G401 (cell line): ENCODE measurements around the gene NUFIP1. TPM values are rescaled to one million over a fixed set of nuclear protein-coding genes. Genes with fewer than 3 reads are reported as not detected.
"Not testable (repeated sequence)": the region's sequence is repeated elsewhere in the genome, so short reads cannot be mapped to it uniquely, and the experiment has no call there.

ENCODE experiments used
- DNase-seq: peaks from one replicate; pipeline ENCODE4 v3.0.0-alpha.2; 2015; ENCODE audit warnings: low spot score
- in situ Hi-C: cut with HindIII; loops from 2 replicates; pipeline ENCODE4 v1.10.0; 2016; ENCODE audit warnings: low sequenced_read_pairs, mixed read lengths
- total RNA-seq: library from RNA; depleted of rRNA; stranded (reverse); fragments of >200 nt; shearing (Covaris generic); gene quantifications from 2 replicates; pipeline ENCODE4 v1.2.3, GENCODE V29; 2014

The NUFIP1 gene
- total RNA-seq, 1 experiment from 2014 or later: 10.1 TPM

DNA sequence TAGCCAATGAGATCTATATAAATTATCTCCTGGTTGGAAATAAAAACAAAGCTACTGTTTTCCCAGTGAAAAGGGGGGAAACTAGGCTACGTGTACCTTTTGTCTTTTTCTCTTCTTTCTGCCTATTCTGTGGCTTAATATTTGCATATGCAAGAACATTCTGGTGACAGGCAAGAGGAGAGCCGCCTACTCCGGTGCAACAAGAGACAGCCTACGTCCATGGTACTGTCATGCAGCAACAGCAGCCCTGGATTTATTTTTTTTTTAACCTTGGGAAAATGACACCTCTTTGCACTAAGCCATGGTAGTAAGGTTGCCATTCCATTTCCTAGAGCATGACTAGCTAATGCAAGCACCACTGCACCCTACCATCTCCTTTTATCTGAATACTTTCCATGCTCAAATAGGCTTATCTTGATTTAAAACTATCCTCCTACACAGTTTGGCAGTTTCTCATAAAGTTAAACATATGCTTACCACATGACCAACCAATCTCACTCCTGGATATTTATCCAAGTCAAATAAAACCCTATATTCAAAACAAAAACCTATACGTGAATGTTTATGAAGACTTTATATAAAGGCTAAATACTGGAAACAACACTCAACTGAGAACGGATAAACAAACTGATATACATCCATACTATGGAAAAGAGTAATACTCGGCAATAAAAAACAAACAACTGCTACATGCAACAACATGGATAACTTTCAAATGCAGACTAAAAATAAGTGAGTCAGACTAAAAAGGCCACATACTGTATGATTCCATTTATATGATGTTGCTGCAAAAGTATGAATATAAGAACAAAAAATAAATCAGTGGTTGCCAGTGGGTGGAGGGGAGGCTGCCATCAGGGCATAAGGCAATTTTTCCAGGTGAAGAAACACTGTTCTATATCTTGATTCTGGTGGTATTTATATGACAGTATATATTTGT lies 17.3 kb downstream of the NUFIP1 start:
- in situ Hi-C loops: no loop called here
- no peak for DNase-seq

DNA sequence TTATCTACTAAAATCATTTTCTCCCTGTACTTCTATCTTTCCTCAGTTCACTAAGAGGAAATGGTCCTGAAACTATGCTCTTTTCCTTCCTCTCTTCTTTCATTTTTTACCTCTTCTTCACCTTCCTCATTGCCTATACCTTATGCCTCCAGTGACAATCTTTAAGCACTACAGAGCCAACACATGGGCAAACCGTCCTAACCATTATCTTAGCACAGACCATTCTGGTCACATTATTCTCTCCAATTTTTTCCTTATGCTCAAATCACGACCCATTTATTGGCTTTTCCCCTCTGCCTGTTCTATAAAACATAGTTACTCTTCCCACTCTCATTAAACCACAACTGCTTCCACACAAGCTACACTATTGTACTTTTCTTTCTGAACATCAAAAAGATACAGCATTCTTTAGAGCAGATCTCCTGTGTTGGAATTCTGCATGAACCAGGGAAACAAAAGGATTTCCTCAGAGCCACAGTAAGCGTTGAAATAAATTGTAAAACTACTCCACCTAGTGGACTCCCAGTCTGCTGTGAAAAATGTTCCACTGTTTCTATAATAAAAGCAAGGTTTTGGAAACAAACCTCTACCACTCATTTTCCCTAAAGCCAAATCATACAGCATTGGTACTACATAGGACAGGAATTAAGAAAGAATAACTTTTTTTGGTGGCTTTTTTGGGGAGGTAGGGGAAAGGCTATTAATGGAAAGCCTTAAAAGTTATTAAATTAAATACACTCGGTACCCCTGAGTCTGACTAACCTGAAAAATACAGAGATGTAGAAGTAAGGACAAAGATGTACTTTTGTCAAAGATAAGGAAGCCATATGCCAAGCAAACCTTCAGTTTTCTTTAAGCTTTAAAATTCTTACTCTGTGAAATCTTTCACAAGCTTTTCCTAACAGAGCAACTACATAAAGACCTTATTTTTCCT lies 19.5 kb downstream of the NUFIP1 start:
- in situ Hi-C loops: no loop called here
- peak; percentile 81 for DNase-seq

GRCh38 chr13:44968434-44968815 lies 20.8 kb downstream of the NUFIP1 start:
- in situ Hi-C loops: no loop called here

GRCh38 chr13:44967704-44968433 lies 21.4 kb downstream of the NUFIP1 start:
- in situ Hi-C loops: no loop called here

More at GRCh38 chr13:44968434-44968815, 20.8 kb downstream of the NUFIP1 start:
- DNase-seq: no peak

DNA sequence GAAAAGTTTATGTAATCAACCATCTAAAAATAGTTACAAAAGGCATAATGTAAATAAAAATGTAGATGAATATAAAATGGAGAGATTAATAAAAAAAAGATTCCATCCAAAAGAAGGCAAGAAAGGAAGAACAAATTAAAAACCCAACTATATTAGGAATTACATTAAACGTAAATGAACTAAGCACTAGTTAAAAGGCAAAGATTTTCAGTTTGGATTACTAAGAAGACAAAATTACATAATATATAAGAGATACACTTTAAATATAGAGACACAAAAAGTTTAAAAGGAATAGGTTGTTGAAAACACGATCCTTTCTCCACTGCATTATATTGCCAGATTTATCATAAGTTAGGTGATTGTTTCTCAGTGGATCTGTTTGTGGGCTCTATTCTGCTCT lies 27.3 kb downstream of the NUFIP1 start:
- no peak for DNase-seq
- in situ Hi-C loops: no loop called here

More at GRCh38 chr13:44967704-44968433, 21.4 kb downstream of the NUFIP1 start:
- no peak for DNase-seq

DNA sequence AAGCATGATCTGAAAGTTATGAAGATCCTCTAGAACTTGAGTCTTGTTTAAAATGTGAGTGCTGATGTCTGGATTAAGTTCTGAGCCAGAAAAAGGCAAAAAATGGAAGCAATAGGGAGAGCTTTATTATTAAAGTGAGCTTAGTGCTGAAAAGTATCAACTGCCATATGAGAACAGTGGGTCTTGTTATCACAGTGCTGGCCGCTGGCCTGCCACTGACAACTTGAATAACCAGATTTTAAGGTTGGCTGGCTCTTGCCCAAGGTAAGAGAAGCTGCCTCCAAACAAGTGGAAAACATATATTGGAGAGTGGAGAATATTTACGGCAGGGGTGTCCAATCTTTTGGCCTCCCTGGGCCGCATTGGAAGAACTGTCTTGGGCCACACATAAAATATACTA lies 33.9 kb downstream of the NUFIP1 start:
- in situ Hi-C loops: no loop called here
- DNase-seq: no peak

GRCh38 chr13:44954224-44954623 lies 35.0 kb downstream of the NUFIP1 start:
- in situ Hi-C loops: no loop called here

GRCh38 chr13:44952671-44953070 lies 36.6 kb downstream of the NUFIP1 start:
- in situ Hi-C loops: no loop called here
- DNase-seq: no peak

More at GRCh38 chr13:44954224-44954623, 35.0 kb downstream of the NUFIP1 start:
- DNase-seq: no peak

DNA sequence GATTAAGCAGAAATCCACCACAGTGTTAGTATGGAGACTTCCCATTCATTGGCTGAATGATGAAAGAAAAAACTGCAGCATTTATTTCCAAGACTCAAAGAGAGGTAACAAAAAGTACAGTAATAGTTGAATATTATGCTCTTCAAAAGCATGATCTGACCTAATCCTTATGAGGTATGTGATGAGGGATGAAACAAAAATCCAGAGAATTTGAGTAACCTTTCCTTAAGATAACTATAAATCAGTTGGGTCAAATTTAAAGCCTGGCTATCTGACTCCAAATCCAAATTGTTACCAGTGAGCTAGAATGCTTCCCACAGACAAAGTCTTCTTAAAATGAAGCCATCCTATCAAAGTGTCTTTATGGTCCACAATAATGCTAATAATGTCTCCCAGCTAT lies 38.1 kb downstream of the NUFIP1 start:
- in situ Hi-C loops: no loop called here
- DNase-seq: no peak

- in situ Hi-C loops, DNase-seq: not testable (repeated sequence)
Measured at GRCh38 chr13:44943411-44943810, 45.9 kb downstream of the NUFIP1 start.

- in situ Hi-C loops: no loop called here
- no peak for DNase-seq
Measured at GRCh38 chr13:44938854-44939253, 50.4 kb downstream of the NUFIP1 start.

DNA sequence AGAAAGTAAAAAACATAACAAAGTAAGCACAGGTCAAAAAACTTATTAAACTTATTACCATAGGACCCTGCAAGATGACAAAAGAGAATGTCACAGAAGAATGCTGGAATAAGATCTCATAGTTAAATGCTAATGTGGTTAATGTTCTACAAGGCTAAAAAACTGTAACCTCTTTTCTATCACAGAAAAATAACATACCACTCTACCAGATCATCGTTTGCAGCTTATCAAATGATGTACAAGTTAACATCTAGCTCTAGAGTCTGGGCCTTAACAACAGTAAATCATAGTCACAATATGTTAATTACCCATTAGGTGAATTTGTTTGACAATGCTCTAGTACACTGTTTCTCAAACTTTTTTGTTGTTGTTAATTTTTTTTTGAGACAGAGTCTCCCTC lies 53.0 kb downstream of the NUFIP1 start:
- DNase-seq: no peak
- in situ Hi-C loops: no loop called here

DNA sequence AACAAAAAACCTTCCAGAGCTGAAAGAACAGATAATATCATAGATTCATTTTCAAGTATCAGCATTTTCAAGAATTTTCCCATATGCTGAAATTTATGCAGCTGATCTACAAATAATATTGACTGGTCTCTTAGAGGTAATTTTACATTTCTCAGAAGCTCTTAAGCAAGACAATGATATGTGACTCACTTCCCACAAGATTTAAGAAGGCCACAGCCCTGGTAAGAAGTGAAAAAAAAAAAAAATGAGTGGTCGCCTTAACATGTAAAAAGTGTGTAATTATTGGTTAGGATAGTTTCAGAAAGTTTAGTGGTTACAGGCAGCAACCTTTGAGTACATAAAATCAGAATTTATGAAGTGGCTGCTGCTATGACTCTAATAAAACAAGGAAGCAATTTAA lies 54.5 kb downstream of the NUFIP1 start:
- in situ Hi-C loops: no loop called here
- DNase-seq: no peak

DNA sequence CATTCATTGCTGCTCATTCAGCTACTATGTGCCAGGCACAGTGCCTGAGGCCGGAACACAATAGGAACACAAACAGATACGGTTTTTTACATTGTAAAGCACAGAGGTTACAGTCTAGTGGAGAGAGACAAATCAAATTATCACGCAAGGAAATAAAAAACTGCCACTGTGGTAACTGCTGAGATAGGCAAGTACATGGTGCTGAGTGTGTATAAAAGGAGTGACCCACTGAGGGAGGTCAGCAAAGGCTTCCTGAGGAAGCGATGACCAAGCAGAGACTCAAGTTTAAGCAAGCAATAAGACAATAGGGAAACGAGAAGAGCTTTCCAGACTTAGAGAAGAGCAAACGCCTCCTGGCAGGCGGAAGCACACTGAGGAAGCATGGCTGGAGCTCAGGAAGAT lies 56.4 kb downstream of the NUFIP1 start:
- DNase-seq: no peak
- in situ Hi-C loops: no loop called here

DNA sequence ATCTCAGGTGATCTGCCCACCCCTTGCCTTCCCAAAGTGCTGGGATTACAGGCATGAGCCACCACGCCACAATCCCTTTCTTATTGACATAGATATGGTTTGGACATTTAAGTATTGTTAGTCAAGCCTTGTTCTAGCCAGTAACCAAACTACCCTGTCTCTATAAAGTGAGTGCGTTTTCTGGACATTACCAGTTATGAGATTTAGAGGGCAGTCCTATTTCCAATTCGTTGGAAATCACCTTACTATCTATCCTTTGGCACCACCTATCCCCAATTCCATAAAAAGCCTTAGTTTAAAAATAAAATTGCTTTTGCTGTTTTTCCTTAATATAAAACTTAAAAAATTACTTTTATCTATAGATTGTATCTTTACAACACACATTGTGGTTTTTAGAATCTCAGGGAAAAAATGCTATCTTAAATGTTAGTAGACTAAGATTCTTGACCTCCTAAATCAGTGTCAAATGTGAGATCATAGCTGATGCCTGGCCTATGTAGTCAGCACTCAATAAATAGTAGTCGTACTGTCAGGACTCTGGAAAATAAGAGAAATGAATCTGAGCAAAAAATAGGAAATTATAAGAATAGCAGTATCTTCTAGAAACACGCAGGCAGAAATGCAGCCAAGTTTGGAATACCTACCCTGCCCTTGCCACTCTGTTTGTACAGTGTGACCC lies 57.0 kb downstream of the NUFIP1 start:
- in situ Hi-C loops: no loop called here
- no peak for DNase-seq

GRCh38 chr13:44930963-44931623 lies 58.2 kb downstream of the NUFIP1 start:
- DNase-seq: no peak
- in situ Hi-C loops: no loop called here

- in situ Hi-C loops: no loop called here
- DNase-seq: no peak
Measured at GRCh38 chr13:44930280-44930679, 59.0 kb downstream of the NUFIP1 start.

GRCh38 chr13:44929692-44930091 lies 59.6 kb downstream of the NUFIP1 start:
- DNase-seq: no peak
- in situ Hi-C loops: no loop called here
